Uterus (tissue), 4 donors: ENCODE data around the gene UBASH3A. TPM values are rescaled to one million over a fixed set of nuclear protein-coding genes. Genes with fewer than 3 reads are reported as not detected.

Experiments
- DNase-seq, 2 donors: peaks; one replicate each; pipeline ENCODE4 v3.0.0-alpha.2; 2019 to 2020
- H3K27ac ChIP-seq, 2 donors: fragments of 200-600 bp; sonication (generic); 1 replicate in 1 of 2; 2 replicates in 1 of 2; pipeline ENCODE4 v1.5.1; 2016 to 2018
- H3K27me3 ChIP-seq, 2 donors: fragments of 200-600 bp; sonication (generic); one replicate each; pipeline ENCODE4 v1.5.1; 2018 to 2019; ENCODE audit warnings: control low read depth in 1 of 2
- H3K36me3 ChIP-seq, 2 donors: fragments of 200-600 bp; sonication (generic); one replicate each; pipeline ENCODE4 v1.5.1; 2019; ENCODE audit warnings: control low read depth in 1 of 2
- H3K4me1 ChIP-seq, 2 donors: fragments of 200-600 bp; sonication (generic); one replicate each; pipeline ENCODE4 v1.5.1; 2018 to 2019; ENCODE audit warnings: control low read depth in 1 of 2
- H3K4me3 ChIP-seq, 2 donors: fragments of 200-600 bp; sonication (generic); 1 replicate in 1 of 2; 2 replicates in 1 of 2; pipeline ENCODE4 v1.5.1; 2018 to 2019; ENCODE audit warnings: mild to moderate bottlenecking in 1 of 2
- H3K9me3 ChIP-seq, 2 donors: fragments of 200-600 bp; sonication (generic); one replicate each; pipeline ENCODE4 v1.5.1; 2019; ENCODE audit warnings: control low read depth in 1 of 2
- POLR2A ChIP-seq, 2 donors: fragments of 450-650 bp; IDR thresholded peaks; one replicate each; pipeline ENCODE4 v1.6.1; 2016; ENCODE audit warnings: antibody characterized with exemption in 2 of 2, mild to moderate bottlenecking in 1 of 2, moderate library complexity in 1 of 2
- intact Hi-C: fragments of 100-400 bp; cut with DNase I; formaldehyde crosslinking; loops from one replicate; pipeline ENCODE4 v1.15.1; 2023; ENCODE audit warnings: low total_unique reads
- total RNA-seq, 4 donors: library from RNA; depleted of rRNA in 3 of 4; stranded (reverse); fragments of >200 nt in 3 of 4; gene quantifications; one replicate each; pipeline versions ENCODE4 v1.1.0 to v1.2.4, GENCODE V29; 2014 to 2023
- TF ChIP-seq, protein P1 (sequence below), 4 experiments: fragments of 200-600 bp in 2 of 4; fragments of 450-650 bp in 2 of 4; sonication (generic) in 2 of 4; IDR thresholded peaks; one replicate each; pipeline ENCODE4 v1.5.1; 2016 to 2019; ENCODE audit warnings: antibody characterized with exemption in 4 of 4, mild to moderate bottlenecking in 2 of 4, moderate library complexity in 1 of 4
- donor health status: DM: yes; HTN: yes; CAD: no.

UBASH3A gene
- total RNA-seq, 4 donors from 2014 or later = 0.79 to 1.0 TPM; not detected in 2

DNA sequence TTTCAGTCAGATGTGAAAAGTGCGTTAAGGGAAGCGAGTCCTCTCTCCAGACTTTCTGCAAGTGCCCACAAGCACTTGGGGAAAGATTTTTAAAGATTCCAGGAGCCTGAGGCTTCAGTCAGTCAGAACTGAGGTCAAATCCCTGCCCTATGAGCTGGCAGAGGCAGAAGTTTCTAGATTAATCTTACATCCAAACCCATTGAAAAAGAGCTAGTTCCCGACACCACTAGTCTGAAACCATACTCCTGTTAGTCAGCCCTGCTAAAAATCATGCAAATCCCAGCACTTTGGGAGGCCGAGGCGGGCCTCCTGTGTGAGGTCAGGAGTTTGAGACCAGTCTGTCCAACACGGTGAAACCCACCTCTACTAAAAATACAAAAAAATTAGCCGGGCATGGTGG lies 71.3 kb downstream of the UBASH3A start:
- no peak overlapping the region for H3K27ac ChIP-seq
- no peak for DNase-seq
- no peaks in the 10 kb centered on the region for H3K27me3 ChIP-seq

DNA sequence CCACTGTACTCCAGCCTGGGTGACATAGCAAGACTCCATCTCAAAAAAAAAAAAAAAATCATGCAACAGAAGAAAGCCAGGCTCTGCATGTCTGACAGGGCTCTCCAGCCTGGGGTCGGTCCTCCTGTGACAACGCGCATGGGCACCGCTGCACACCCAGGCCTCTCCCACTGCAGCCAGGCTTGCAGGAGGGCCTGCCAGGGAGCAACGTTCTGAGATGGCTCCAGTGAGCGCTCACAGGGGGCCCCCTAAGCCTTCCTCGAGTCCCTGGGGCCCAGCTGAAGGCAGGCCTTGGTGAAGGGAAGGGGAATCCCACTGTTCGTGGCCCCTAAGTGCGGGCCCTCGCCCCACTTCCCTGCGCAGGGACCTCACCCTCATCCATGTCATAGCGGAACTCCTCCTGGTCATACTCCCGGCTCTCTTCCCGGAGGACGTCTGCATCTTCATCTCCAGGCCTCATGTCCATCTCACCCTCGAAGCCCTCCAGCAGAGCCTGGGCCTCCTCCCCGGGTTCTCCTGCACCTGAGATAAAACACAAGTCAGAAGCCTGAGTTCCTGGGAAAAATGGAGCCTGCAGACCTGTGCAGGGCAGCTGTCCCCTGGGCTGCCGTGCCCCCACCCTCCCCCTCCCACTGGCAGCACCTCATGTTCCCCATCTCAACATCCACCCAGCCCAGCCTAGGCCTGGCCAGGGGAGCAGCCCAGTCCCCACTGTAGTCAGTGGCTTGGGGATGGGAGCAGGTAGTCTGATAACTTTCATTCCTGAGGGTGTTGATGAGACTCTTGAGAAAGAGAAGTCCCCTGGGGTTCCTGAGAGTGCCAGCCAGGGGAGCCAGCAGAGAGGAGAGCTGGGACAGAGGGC lies 72.1 kb downstream of the UBASH3A start:
- TF ChIP-seq, protein P1, sequence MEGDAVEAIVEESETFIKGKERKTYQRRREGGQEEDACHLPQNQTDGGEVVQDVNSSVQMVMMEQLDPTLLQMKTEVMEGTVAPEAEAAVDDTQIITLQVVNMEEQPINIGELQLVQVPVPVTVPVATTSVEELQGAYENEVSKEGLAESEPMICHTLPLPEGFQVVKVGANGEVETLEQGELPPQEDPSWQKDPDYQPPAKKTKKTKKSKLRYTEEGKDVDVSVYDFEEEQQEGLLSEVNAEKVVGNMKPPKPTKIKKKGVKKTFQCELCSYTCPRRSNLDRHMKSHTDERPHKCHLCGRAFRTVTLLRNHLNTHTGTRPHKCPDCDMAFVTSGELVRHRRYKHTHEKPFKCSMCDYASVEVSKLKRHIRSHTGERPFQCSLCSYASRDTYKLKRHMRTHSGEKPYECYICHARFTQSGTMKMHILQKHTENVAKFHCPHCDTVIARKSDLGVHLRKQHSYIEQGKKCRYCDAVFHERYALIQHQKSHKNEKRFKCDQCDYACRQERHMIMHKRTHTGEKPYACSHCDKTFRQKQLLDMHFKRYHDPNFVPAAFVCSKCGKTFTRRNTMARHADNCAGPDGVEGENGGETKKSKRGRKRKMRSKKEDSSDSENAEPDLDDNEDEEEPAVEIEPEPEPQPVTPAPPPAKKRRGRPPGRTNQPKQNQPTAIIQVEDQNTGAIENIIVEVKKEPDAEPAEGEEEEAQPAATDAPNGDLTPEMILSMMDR (IDR thresholded peaks at IDR 0.05) = no peak
- TF ChIP-seq POLR2A (IDR thresholded peaks at IDR 0.05) = no peak
- Histone ChIP-seq H3K27me3 (no peaks in the 10 kb centered on the region), H3K27ac (no peak overlapping the region), H3K4me1 (no peaks in the 10 kb centered on the region), H3K36me3 (no peaks in the 10 kb centered on the region), H3K9me3 (no peaks in the 10 kb centered on the region), H3K4me3 (no peak overlapping the region)
- DNase-seq = no peak
- intact Hi-C loops = no loop called here

More for the DNA sequence above, 71.3 kb downstream of the UBASH3A start:
- Histone ChIP-seq H3K9me3 (no peaks in the 10 kb centered on the region), H3K4me1 (no peaks in the 10 kb centered on the region), H3K4me3 (no peak overlapping the region), H3K36me3 (no peaks in the 10 kb centered on the region)
- TF ChIP-seq POLR2A (IDR thresholded peaks at IDR 0.05) = no peak
- TF ChIP-seq, protein P1 (IDR thresholded peaks at IDR 0.05) = no peak
- intact Hi-C loops = no loop called here

DNA sequence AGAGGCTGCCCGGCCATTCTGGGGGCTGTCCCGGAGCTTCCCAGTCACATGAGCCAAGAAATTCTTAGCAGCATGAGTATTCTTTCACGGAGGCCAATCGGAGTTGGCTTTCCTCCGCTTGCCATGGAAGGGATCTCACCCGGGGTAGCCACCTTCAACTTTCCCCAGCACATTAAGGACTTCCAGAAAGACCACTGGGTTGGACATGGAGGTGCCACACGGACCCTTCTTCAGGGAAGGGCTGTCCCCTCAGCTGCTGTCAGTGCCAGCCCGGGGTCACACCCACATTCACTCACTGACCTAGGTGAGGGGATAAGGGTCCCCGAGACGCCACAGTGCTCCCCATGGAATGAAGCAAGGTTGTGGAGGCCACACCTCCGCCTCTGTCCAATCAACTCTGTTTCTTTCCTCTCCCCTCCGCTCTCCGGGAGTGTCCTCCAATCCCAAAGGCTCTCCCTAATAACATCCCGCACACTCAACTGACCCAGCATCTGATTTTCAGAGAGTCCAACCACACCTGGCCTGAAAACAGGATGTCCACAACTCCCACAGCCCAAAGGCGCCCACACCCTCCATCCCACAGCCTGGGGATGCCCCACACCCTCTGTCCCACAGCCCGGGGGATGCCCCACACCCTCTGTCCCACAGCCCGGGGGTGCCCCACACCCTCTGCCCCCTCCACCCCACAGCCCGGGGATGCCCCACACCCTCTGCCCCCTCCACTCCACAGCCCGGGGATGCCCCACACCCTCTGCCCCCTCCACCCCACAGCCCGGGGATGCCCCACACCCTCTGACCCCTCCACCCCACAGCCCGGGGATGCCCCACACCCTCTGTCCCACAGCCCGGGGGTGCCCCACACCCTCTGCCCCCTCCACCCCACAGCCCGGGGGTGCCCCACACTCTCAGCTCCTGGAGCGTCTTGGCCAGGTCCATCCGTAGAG lies 73.0 kb downstream of the UBASH3A start:
- H3K4me3 ChIP-seq = no peak overlapping the region
- DNase-seq = no peak
- H3K9me3 ChIP-seq = no peaks in the 10 kb centered on the region
- TF ChIP-seq, protein P1 (IDR thresholded peaks at IDR 0.05) = no peak
- TF ChIP-seq POLR2A (IDR thresholded peaks at IDR 0.05) = no peak
- no peaks in the 10 kb centered on the region for H3K36me3 ChIP-seq
- H3K27me3 ChIP-seq = no peaks in the 10 kb centered on the region
- no peak overlapping the region for H3K27ac ChIP-seq
- intact Hi-C loops = no loop called here
- no peaks in the 10 kb centered on the region for H3K4me1 ChIP-seq

DNA sequence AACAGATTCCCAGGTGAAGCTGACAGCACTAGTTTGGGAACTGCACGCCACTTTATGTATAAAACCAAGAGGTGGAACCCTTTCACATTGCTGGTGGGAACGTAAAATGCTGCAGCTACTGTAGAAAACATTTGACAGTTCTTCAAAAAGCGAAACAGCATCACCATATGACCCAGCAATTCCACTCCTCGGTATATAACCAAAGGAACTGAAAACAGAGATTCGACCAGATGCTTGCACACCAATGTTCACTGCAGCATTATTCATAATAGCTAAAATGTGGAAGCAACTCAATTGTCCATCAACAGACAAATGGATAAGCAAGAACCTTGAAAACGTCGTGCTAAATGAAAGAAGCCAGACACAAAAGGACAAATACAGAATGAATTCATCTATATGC lies 74.8 kb downstream of the UBASH3A start:
- Histone ChIP-seq H3K27me3 (no peaks in the 10 kb centered on the region), H3K4me3 (no peak overlapping the region), H3K9me3 (no peaks in the 10 kb centered on the region), H3K4me1 (no peaks in the 10 kb centered on the region), H3K36me3 (no peaks in the 10 kb centered on the region), H3K27ac (no peak overlapping the region)
- no peak for TF ChIP-seq POLR2A (IDR thresholded peaks at IDR 0.05)
- TF ChIP-seq, protein P1 (IDR thresholded peaks at IDR 0.05) = no peak
- DNase-seq = no peak
- intact Hi-C loops = no loop called here
